ENCODE measurements around the gene GALNT6. TPM values are rescaled to one million over a fixed set of nuclear protein-coding genes. Genes with fewer than 3 reads are reported as not detected.

GALNT6 gene
- polyA plus RNA-seq, 1 experiment, result 47.1 TPM

DNA sequence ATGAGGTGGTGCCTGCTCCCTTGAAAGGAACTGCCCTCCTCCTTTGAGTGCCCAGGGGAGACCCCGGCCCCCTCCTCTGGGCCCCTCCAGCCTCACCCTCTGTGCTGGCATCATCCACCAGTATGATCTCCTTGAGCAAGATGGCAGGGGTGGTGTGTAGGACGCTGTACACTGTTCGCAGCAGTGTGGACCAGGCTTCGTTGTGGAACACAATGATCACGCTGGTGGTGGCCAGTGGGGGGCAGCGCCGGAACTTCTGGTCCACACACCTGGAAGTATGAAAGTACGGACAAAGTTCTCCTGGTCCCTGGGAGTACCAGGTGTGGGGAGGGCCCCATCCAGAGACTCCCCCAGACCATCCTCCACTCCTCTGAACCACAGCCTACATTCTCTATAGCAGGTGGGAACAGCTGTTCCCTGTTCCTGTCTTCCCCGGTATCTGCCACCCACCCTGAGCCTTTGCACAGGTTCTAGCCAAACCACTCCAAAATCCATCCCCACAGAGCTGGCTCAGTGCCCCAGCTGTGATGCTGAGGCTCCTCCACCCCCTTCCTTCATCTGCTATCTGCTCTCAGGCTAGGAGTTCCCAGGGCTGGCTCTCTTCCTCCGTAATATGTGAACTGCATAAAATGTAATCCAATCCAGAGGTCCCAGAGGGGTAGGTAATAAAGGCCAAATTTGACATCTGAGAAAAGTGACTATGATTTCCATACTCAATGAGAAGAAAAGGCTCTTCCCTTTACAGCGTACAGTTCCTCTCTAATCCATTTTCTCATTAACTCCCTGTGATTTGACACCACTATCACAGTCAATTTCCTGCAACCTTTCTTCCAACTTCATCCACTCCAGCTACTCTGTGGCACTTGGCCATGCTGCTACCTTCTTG is 13.9 kb downstream of the GALNT6 start:
- DNase-seq (ENCODE audit: low read depth), result no peak
- ChIA-PET CTCF (no interaction called here), POLR2A (no interaction called here)
- Histone ChIP-seq H3K4me3 (ENCODE audit: low read depth, low read length) (no peak overlapping the region), H3K36me3 (ENCODE audit: control insufficient read depth, insufficient read depth, low read length) (peaks cover 15% of the 10 kb centered on the region), H3K27me3 (ENCODE audit: control insufficient read depth, insufficient read depth, low read length) (no peaks in the 10 kb centered on the region)
- TF ChIP-seq, protein P1, sequence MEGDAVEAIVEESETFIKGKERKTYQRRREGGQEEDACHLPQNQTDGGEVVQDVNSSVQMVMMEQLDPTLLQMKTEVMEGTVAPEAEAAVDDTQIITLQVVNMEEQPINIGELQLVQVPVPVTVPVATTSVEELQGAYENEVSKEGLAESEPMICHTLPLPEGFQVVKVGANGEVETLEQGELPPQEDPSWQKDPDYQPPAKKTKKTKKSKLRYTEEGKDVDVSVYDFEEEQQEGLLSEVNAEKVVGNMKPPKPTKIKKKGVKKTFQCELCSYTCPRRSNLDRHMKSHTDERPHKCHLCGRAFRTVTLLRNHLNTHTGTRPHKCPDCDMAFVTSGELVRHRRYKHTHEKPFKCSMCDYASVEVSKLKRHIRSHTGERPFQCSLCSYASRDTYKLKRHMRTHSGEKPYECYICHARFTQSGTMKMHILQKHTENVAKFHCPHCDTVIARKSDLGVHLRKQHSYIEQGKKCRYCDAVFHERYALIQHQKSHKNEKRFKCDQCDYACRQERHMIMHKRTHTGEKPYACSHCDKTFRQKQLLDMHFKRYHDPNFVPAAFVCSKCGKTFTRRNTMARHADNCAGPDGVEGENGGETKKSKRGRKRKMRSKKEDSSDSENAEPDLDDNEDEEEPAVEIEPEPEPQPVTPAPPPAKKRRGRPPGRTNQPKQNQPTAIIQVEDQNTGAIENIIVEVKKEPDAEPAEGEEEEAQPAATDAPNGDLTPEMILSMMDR (IDR thresholded peaks at IDR 0.05; ENCODE audit: insufficient read depth, low read depth, low read length), result no peak

GRCh38 chr12:51374856-51375255 is 16.4 kb downstream of the GALNT6 start:
- POLR2A ChIA-PET, result no interaction called here

DNA sequence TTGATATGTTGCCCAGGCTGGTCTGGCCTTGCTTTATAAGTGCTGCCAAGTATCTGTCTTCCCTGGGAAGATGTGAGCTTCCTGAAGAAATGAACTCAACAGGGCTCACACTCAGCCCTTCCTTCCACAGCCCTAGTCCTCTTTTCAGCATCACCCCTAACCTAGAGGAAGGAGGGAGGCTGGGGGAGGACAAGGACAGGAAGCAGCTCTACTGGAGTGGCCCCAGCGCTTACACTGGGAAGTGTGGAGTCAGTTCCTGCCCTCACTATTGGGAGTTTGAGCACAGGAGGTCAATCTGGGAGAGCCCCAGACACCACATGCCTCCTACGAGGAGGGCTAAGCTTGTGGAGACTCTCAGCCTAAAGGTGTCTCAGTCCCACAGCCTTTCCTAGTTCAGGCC is 16.8 kb downstream of the GALNT6 start:
- ChIA-PET CTCF (interaction anchor here (1.3 kb wide), 1 partner anchor 9 kb away, joined by 3 read pairs; no protein-coding TSS in a partner anchor), POLR2A (no interaction called here)
- Histone ChIP-seq H3K36me3 (ENCODE audit: control insufficient read depth, insufficient read depth, low read length) (peaks cover 11% of the 10 kb centered on the region), H3K4me3 (ENCODE audit: low read depth, low read length) (no peak overlapping the region), H3K27me3 (ENCODE audit: control insufficient read depth, insufficient read depth, low read length) (no peaks in the 10 kb centered on the region)
- TF ChIP-seq, protein P1 (IDR thresholded peaks at IDR 0.05; ENCODE audit: insufficient read depth, low read depth, low read length), result no peak
- DNase-seq (ENCODE audit: low read depth), result no peak

More at GRCh38 chr12:51374856-51375255, 16.4 kb downstream of the GALNT6 start:
- DNase-seq (ENCODE audit: low read depth), result no peak
- Histone ChIP-seq H3K27me3 (ENCODE audit: control insufficient read depth, insufficient read depth, low read length) (no peaks in the 10 kb centered on the region), H3K36me3 (ENCODE audit: control insufficient read depth, insufficient read depth, low read length) (peaks cover 15% of the 10 kb centered on the region), H3K4me3 (ENCODE audit: low read depth, low read length) (no peak overlapping the region)
- CTCF ChIA-PET, result no interaction called here
- TF ChIP-seq, protein P1 (IDR thresholded peaks at IDR 0.05; ENCODE audit: insufficient read depth, low read depth, low read length), result no peak

- ChIA-PET CTCF (interaction anchor here (1.2 to 1.3 kb wide), 2 partner anchors 10 to 21 kb away, joined by 3 read pairs; no protein-coding TSS in a partner anchor), POLR2A (no interaction called here)
- Histone ChIP-seq H3K27me3 (ENCODE audit: control insufficient read depth, insufficient read depth, low read length) (no peaks in the 10 kb centered on the region), H3K4me3 (ENCODE audit: low read depth, low read length) (no peak overlapping the region), H3K36me3 (ENCODE audit: control insufficient read depth, insufficient read depth, low read length) (peaks cover 5% of the 10 kb centered on the region)
- DNase-seq (ENCODE audit: low read depth), result no peak
- TF ChIP-seq, protein P1 (IDR thresholded peaks at IDR 0.05; ENCODE audit: insufficient read depth, low read depth, low read length), result no peak
These were observed 18.0 kb downstream of the GALNT6 start for GRCh38 chr12:51373187-51373586.

DNA sequence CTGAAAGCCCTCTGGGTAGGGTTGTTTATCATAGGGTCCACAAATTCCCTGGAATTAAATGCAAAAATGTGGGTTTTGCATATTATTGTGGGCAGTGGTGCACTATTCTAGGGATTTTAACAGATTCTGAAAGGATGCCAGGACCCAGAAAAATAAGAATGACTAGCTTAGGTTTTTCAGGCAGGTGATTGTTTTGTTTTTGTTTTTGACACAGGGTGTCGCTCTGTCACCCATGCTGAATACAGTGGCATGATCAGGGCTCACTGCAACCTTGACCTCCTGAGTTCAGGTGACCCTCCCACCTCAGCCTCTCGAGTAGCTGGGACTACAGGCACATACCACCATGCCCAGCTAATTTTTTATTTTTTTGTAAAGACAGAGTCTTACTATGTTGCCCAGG is 19.2 kb downstream of the GALNT6 start:
- TF ChIP-seq, protein P1 (IDR thresholded peaks at IDR 0.05; ENCODE audit: insufficient read depth, low read depth, low read length), result no peak
- no peak for DNase-seq (ENCODE audit: low read depth)
- H3K36me3 ChIP-seq (ENCODE audit: control insufficient read depth, insufficient read depth, low read length), result peaks cover 4% of the 10 kb centered on the region
- H3K4me3 ChIP-seq (ENCODE audit: low read depth, low read length), result no peak overlapping the region
- CTCF ChIA-PET, result interaction anchor here (1.0 to 1.3 kb wide), 3 partner anchors 10 to 20 kb away, joined by 3 read pairs; no protein-coding TSS in a partner anchor
- H3K27me3 ChIP-seq (ENCODE audit: control insufficient read depth, insufficient read depth, low read length), result no peaks in the 10 kb centered on the region
- POLR2A ChIA-PET, result interaction anchor here (0.8 kb wide), 1 partner anchor 22 kb away, joined by 4 read pairs; no protein-coding TSS in a partner anchor
